ENCODE data around the gene LRRTM4.

The LRRTM4 gene

DNA sequence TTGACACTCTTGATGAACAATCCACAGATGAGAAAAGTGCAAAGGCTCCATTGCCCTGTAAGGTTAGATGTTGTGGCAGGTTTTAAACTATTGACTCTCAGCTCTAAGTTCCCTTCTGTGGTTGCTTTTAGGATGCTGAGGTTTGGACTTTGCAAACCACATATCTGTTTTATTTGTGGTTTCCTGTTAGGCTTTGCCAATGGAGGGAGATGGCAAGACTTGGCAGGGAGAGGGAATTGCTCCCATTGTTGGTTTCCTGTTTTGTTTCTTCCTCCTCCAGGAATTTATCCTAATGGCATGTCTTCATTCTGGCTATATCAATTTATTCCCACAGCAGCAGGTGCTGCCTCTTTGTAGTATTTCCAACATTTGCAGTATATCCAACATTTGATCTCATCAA, 772.3 kb downstream of the LRRTM4 start:
- no peak for ATAC-seq
- TF ChIP-seq, protein P1, sequence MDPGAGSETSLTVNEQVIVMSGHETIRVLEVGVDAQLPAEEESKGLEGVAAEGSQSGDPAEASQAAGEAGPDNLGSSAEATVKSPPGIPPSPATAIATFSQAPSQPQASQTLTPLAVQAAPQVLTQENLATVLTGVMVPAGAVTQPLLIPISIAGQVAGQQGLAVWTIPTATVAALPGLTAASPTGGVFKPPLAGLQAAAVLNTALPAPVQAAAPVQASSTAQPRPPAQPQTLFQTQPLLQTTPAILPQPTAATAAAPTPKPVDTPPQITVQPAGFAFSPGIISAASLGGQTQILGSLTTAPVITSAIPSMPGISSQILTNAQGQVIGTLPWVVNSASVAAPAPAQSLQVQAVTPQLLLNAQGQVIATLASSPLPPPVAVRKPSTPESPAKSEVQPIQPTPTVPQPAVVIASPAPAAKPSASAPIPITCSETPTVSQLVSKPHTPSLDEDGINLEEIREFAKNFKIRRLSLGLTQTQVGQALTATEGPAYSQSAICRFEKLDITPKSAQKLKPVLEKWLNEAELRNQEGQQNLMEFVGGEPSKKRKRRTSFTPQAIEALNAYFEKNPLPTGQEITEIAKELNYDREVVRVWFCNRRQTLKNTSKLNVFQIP (CRISPR knock-in tag; IDR thresholded peaks at IDR 0.05; ENCODE audit: borderline replicate concordance, low read depth), result no peak
- no peak for TF ChIP-seq OSR1 (CRISPR knock-in tag; IDR thresholded peaks at IDR 0.05)
- no peak for TF ChIP-seq CSDC2 (CRISPR knock-in tag; IDR thresholded peaks at IDR 0.05)
- TF ChIP-seq PPARA (CRISPR knock-in tag; IDR thresholded peaks at IDR 0.05; ENCODE audit: borderline replicate concordance), result no peak
- no peak for TF ChIP-seq ARNTL (CRISPR knock-in tag; IDR thresholded peaks at IDR 0.05; ENCODE audit: borderline replicate concordance, low read depth)
- TF ChIP-seq PATZ1 (CRISPR knock-in tag; IDR thresholded peaks at IDR 0.05; ENCODE audit: borderline replicate concordance), result no peak
- no peak for TF ChIP-seq CSRNP3 (CRISPR knock-in tag; IDR thresholded peaks at IDR 0.05)
- no peak for TF ChIP-seq RARB (CRISPR knock-in tag; IDR thresholded peaks at IDR 0.05)
- no peak for TF ChIP-seq ZC3H10 (CRISPR knock-in tag; IDR thresholded peaks at IDR 0.05)
- no peak for TF ChIP-seq ESRRG (CRISPR knock-in tag; IDR thresholded peaks at IDR 0.05)
- no peak for TF ChIP-seq TCF4 (CRISPR knock-in tag; IDR thresholded peaks at IDR 0.05; ENCODE audit: borderline replicate concordance)

GRCh38 chr2:76748581-76749296, 773.4 kb downstream of the LRRTM4 start:
- TF ChIP-seq ZFP3 (CRISPR knock-in tag; IDR thresholded peaks at IDR 0.05), result no peak
- TF ChIP-seq ARNTL (CRISPR knock-in tag; IDR thresholded peaks at IDR 0.05; ENCODE audit: borderline replicate concordance, low read depth), result no peak
- no peak for TF ChIP-seq ZFP30 (CRISPR knock-in tag; IDR thresholded peaks at IDR 0.05)
- TF ChIP-seq ZNF565 (CRISPR knock-in tag; conservative IDR thresholded peaks at IDR 0.05; ENCODE audit: low read depth), result no peak
- no peak for TF ChIP-seq PPARA (CRISPR knock-in tag; IDR thresholded peaks at IDR 0.05; ENCODE audit: borderline replicate concordance)
- no peak for TF ChIP-seq ZNF70 (CRISPR knock-in tag; IDR thresholded peaks at IDR 0.05)
- TF ChIP-seq, protein P2, sequence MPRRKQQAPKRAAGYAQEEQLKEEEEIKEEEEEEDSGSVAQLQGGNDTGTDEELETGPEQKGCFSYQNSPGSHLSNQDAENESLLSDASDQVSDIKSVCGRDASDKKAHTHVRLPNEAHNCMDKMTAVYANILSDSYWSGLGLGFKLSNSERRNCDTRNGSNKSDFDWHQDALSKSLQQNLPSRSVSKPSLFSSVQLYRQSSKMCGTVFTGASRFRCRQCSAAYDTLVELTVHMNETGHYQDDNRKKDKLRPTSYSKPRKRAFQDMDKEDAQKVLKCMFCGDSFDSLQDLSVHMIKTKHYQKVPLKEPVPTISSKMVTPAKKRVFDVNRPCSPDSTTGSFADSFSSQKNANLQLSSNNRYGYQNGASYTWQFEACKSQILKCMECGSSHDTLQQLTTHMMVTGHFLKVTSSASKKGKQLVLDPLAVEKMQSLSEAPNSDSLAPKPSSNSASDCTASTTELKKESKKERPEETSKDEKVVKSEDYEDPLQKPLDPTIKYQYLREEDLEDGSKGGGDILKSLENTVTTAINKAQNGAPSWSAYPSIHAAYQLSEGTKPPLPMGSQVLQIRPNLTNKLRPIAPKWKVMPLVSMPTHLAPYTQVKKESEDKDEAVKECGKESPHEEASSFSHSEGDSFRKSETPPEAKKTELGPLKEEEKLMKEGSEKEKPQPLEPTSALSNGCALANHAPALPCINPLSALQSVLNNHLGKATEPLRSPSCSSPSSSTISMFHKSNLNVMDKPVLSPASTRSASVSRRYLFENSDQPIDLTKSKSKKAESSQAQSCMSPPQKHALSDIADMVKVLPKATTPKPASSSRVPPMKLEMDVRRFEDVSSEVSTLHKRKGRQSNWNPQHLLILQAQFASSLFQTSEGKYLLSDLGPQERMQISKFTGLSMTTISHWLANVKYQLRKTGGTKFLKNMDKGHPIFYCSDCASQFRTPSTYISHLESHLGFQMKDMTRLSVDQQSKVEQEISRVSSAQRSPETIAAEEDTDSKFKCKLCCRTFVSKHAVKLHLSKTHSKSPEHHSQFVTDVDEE (CRISPR knock-in tag; IDR thresholded peaks at IDR 0.05), result no peak
- TF ChIP-seq CSRNP3 (CRISPR knock-in tag; IDR thresholded peaks at IDR 0.05), result no peak
- TF ChIP-seq CREB5 (CRISPR knock-in tag; IDR thresholded peaks at IDR 0.05; ENCODE audit: low read depth), result no peak
- no peak for TF ChIP-seq ISL1 (CRISPR knock-in tag; IDR thresholded peaks at IDR 0.05)
- TF ChIP-seq CSDC2 (CRISPR knock-in tag; IDR thresholded peaks at IDR 0.05), result no peak
- TF ChIP-seq BACH2 (CRISPR knock-in tag; IDR thresholded peaks at IDR 0.05; ENCODE audit: borderline replicate concordance), result no peak
- ATAC-seq, result no peak
